ENCODE results near the gene COL8A1. TPM values are rescaled to one million over a fixed set of nuclear protein-coding genes. Genes with fewer than 3 reads are reported as not detected.

Gene COL8A1
- total RNA-seq, 1 donor, result 324 TPM

DNA sequence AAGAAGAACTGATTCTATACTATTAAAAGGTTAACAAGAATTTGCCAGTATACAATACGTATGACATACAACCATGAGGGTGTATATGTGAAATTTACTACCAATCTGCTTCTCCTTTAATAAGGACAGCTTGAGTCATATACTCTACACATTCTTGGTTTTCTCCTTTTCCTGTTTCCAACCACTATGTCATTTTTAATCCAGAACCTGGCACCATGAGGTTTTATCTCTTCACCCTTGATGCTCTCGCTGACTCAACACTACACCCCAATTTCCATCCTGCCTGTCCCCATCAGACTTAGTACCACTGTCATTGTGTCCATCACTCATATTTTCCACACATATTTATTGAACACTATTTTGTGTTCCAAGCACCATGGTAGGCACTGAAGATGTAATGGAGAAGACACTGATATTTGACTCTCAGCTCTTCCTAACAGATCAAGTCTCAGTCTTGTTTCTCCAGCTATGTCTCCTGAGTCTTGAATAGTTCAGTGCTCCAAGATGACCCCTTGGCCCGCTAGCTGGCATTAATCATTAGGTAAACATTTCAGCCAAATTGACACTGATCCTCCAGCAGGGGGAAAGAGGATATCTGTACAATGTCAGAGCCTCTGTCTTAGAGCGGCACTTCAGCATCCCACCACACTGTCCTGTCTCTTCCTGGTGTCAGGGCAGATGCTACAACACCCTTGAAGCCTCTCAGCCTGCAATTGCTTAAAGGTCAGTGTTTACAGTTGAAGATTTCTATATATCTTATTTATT is 11.2 kb upstream of the COL8A1 start:
- H3K4me3 ChIP-seq (ENCODE audit: low read depth, low read length), result no peak overlapping the region
- TF ChIP-seq, protein P1, sequence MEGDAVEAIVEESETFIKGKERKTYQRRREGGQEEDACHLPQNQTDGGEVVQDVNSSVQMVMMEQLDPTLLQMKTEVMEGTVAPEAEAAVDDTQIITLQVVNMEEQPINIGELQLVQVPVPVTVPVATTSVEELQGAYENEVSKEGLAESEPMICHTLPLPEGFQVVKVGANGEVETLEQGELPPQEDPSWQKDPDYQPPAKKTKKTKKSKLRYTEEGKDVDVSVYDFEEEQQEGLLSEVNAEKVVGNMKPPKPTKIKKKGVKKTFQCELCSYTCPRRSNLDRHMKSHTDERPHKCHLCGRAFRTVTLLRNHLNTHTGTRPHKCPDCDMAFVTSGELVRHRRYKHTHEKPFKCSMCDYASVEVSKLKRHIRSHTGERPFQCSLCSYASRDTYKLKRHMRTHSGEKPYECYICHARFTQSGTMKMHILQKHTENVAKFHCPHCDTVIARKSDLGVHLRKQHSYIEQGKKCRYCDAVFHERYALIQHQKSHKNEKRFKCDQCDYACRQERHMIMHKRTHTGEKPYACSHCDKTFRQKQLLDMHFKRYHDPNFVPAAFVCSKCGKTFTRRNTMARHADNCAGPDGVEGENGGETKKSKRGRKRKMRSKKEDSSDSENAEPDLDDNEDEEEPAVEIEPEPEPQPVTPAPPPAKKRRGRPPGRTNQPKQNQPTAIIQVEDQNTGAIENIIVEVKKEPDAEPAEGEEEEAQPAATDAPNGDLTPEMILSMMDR (IDR thresholded peaks at IDR 0.05; ENCODE audit: insufficient read depth, low read depth, low read length), result peak; percentile 19
- no peak for DNase-seq (ENCODE audit: low read depth)

DNA sequence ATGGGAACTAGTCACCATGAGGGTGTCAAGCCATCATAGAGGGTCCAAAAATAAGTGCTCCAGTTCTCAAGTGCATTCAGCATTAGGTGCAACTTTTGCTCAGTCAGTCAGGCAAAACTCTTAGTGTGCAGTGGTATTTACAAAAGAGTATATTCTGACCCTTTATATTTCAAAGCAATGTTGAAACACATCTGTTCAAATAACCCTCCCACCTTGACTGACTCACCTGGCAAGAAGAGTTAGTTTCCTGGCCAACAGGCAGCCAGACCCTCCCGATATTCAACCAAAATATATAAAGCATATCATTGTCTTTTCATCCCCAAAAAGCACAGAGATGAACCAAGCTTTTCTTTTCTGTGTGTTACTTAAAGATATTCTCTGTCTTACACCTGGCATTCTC is 7.6 kb upstream of the COL8A1 start:
- no peak for DNase-seq (ENCODE audit: low read depth)
- H3K4me3 ChIP-seq (ENCODE audit: low read depth, low read length), result no peak overlapping the region
- TF ChIP-seq, protein P1 (IDR thresholded peaks at IDR 0.05; ENCODE audit: insufficient read depth, low read depth, low read length), result no peak

DNA sequence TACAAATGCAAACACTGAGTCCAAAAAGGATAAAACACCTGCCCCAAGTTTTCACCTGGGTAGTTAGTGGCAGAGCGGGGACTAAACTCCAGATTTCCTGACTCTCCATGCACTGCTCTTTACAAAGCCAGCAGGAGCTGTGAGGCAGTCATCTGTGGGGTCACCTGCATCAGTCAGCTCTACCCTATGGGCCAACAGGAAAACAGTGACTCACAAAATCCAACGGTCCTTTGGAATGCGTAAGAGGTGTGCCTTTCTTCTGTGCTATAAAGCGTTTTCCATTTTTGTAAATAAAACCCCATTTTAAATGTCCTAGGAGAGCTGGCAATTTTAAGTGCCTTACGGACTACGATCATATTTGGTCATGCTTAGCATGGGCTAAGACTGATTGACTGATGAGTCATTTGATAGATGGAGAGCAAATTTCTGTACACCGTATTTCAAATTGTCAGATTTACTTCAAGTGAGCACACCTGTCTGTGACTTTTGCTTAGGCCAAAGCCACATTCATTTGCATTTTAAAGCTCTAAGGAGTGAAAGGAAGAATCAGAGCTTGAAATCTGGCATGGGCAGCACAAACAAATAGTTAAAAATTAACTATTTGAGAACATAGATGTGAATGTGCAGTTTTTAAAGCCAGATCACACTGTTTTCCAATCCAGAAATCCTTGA is 4.4 kb upstream of the COL8A1 start:
- no peak for DNase-seq (ENCODE audit: low read depth)
- H3K4me3 ChIP-seq (ENCODE audit: low read depth, low read length), result no peak overlapping the region
- TF ChIP-seq, protein P1 (IDR thresholded peaks at IDR 0.05; ENCODE audit: insufficient read depth, low read depth, low read length), result no peak

DNA sequence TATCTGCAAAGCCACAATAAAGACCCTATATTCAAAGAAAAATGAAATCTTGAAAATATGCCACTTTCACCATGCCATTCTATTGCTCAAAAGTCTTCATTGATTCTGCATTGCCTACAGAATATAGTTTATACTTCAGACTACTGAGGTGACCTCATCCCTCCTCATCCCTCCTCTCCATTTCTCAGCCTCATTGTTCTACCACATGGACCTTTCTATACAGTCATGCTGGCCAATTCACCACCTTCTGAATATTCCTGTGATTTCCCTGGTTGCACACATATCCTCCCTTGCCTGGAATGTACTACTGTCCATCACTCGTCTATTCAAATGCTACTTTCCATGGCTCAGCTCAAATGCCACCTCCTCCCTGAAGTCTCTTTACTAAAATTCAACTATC is 3.5 kb upstream of the COL8A1 start:
- TF ChIP-seq, protein P1 (IDR thresholded peaks at IDR 0.05; ENCODE audit: insufficient read depth, low read depth, low read length), result no peak
- no peak overlapping the region for H3K4me3 ChIP-seq (ENCODE audit: low read depth, low read length)
- no peak for DNase-seq (ENCODE audit: low read depth)

DNA sequence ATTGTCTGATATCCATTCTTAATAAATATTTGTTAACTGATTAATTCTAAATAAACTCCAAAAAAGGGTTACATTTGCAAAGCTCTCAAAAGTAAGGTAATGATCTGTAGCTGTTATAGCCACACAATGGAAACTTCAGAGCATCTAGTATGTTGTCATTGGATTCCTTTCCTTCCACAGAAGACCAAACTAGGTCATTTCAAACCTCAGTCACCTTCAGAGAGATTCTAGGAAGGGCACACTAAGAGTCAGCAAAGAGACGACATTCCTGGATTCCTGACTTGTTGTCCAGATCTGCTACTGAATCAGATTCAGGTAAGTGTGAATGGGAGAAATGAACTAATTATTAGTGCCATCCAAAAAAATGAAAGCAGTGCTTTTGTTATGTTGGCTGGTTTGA is 3.0 kb upstream of the COL8A1 start:
- DNase-seq (ENCODE audit: low read depth), result no peak
- H3K4me3 ChIP-seq (ENCODE audit: low read depth, low read length), result no peak overlapping the region
- TF ChIP-seq, protein P1 (IDR thresholded peaks at IDR 0.05; ENCODE audit: insufficient read depth, low read depth, low read length), result no peak

DNA sequence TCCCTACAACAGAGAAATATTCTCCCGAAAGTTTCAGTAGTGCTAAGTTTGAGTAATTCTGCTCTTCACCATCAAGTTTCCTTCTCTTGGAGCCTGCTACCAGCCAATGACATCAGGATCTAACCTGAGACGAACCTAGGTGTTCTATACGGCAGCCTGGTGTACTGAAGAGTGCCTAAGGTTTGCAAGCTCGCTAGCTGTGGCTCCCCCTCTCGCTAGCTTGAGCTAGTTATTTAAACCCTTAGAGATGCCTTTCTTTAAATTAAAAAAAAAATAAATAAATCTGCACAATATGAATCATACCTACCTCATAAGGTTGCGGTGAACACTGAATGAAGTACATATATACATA is 1.4 kb upstream of the COL8A1 start:
- peak overlapping the region; percentile 82 for H3K4me3 ChIP-seq (ENCODE audit: low read depth, low read length)
- TF ChIP-seq, protein P1 (IDR thresholded peaks at IDR 0.05; ENCODE audit: insufficient read depth, low read depth, low read length), result no peak
- peak; percentile 51 for DNase-seq (ENCODE audit: low read depth)
